ENCODE data around the gene RPA4.

The RPA4 gene

GRCh38 chrX:96906741-96907140 is 23.0 kb downstream of the RPA4 start:
- H3K27me3 ChIP-seq (ENCODE audit: control insufficient read depth, low read length): no peaks in the 10 kb centered on the region
- H3K4me3 ChIP-seq (ENCODE audit: low read length): no peak overlapping the region
- H3F3A ChIP-seq (ENCODE audit: control insufficient read depth, insufficient read depth): no peaks in the 10 kb centered on the region
- no peaks in the 10 kb centered on the region for H3K79me2 ChIP-seq (ENCODE audit: control insufficient read depth, low read length)
- no peaks in the 10 kb centered on the region for H3K9me3 ChIP-seq (ENCODE audit: control insufficient read depth, insufficient read depth, low read length)
- H3K36me3 ChIP-seq (ENCODE audit: control insufficient read depth, low read length): no peaks in the 10 kb centered on the region
- no peaks in the 10 kb centered on the region for H3K4me1 ChIP-seq (ENCODE audit: control insufficient read depth, low read length)
- no peaks in the 10 kb centered on the region for H4K20me1 ChIP-seq (ENCODE audit: control insufficient read depth, insufficient read depth, low read depth, low read length)
- no peaks in the 10 kb centered on the region for H3K9me2 ChIP-seq (replicated peaks; ENCODE audit: control insufficient read depth, low read length)
- no peak overlapping the region for H3K4me2 ChIP-seq (ENCODE audit: low read length)
- TF ChIP-seq EZH2phosphoT487 (IDR thresholded peaks at IDR 0.05; ENCODE audit: borderline replicate concordance, low read length) (no peak), CTCF (IDR thresholded peaks at IDR 0.05; ENCODE audit: low read depth, low read length, poor library complexity, severe bottlenecking) (no peak)
- no peak overlapping the region for H3K27ac ChIP-seq (ENCODE audit: low read depth, low read length)

DNA sequence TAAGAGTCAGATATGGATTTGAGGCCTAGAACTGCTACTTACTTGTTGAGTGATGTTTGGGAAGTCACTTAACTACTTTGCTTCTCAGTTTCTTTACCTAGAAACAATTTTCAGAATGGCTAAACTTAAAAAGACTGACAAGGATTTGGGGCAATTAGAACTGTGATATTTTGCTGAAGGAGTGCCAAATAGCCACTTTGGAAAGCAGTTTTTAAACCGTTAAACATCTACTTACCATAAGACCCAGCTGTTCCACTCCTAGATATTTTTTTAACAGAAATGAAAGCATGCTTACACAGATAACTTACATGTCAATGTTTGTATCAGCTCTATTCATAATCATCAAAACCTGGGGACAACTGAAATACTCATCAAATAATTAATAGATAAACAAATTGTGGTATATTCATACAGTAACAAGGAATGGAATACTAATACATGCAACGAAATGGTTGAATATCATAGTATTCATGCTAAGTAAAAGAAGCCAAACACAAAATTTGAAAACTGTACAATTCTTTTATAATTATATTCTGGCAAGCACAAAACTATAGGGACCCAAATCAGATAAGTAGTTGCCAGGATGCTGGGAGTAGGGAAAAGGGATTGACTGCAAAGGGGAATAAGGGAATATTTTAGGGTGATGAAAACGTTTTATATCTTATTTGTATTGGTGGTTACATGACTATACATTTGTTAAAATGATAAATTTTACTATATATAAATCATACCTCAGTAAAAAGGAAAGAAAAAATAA is 24.0 kb downstream of the RPA4 start:
- no peaks in the 10 kb centered on the region for H3K9me3 ChIP-seq (ENCODE audit: control insufficient read depth, insufficient read depth, low read length)
- no peaks in the 10 kb centered on the region for H4K20me1 ChIP-seq (ENCODE audit: control insufficient read depth, insufficient read depth, low read depth, low read length)
- H3K9me2 ChIP-seq (replicated peaks; ENCODE audit: control insufficient read depth, low read length): no peaks in the 10 kb centered on the region
- TF ChIP-seq EZH2phosphoT487 (IDR thresholded peaks at IDR 0.05; ENCODE audit: borderline replicate concordance, low read length): no peak
- H3K27me3 ChIP-seq (ENCODE audit: control insufficient read depth, low read length): no peaks in the 10 kb centered on the region
- H3K27ac ChIP-seq (ENCODE audit: low read depth, low read length): no peak overlapping the region
- no peaks in the 10 kb centered on the region for H3K79me2 ChIP-seq (ENCODE audit: control insufficient read depth, low read length)
- no peaks in the 10 kb centered on the region for H3K36me3 ChIP-seq (ENCODE audit: control insufficient read depth, low read length)
- no peaks in the 10 kb centered on the region for H3K4me1 ChIP-seq (ENCODE audit: control insufficient read depth, low read length)
- no peak overlapping the region for H3K4me2 ChIP-seq (ENCODE audit: low read length)
- no peak overlapping the region for H3K4me3 ChIP-seq (ENCODE audit: low read length)
- H3F3A ChIP-seq (ENCODE audit: control insufficient read depth, insufficient read depth): no peaks in the 10 kb centered on the region

DNA sequence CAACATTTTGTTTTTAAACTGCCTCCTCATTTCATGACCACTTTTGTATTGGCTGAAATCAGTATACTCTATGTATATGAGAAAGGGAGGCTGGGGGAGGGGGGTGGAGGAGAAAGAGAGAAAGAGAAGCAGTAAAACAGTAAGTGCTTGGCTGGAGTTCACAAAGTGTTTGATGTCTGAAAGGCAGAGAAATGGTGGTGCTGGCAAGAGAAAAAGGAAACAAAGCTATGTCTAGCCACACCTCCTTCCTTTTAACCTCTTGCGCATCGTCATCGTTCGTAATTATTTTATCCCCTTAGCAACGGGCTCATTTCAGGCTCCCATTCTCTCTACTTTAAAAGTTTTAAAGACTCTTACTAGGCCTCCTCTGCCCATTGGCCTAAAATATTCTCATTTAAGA is 25.6 kb downstream of the RPA4 start:
- no peaks in the 10 kb centered on the region for H4K20me1 ChIP-seq (ENCODE audit: control insufficient read depth, insufficient read depth, low read depth, low read length)
- TF ChIP-seq CTCF (IDR thresholded peaks at IDR 0.05; ENCODE audit: low read depth, low read length, poor library complexity, severe bottlenecking) (no peak), EZH2phosphoT487 (IDR thresholded peaks at IDR 0.05; ENCODE audit: borderline replicate concordance, low read length) (no peak)

DNA sequence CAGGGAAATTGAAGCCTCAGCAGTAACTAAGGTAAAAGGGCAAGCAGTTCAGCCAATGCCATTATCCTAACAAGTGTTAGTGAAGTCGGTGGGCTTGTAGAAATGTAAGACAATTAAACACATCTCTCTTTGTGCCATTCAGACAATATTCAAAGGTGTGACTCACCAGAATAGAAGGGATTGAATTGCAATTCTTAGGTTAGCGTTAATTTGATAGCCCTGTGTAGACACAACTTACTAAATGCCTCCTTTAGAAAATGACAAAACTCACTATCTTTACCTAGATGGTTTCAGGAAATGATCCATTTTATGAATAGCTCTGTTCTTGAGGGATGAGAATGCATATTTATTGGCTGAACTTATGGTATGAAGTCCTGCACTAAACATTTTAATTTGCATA is 35.2 kb downstream of the RPA4 start:
- Histone ChIP-seq H3K4me1 (ENCODE audit: control insufficient read depth, low read length) (no peaks in the 10 kb centered on the region), H3K36me3 (ENCODE audit: control insufficient read depth, low read length) (no peaks in the 10 kb centered on the region), H3K4me3 (ENCODE audit: low read length) (no peak overlapping the region), H3K9me2 (replicated peaks; ENCODE audit: control insufficient read depth, low read length) (no peaks in the 10 kb centered on the region), H3K27ac (ENCODE audit: low read depth, low read length) (no peak overlapping the region), H3K9me3 (ENCODE audit: control insufficient read depth, insufficient read depth, low read length) (no peaks in the 10 kb centered on the region), H4K20me1 (ENCODE audit: control insufficient read depth, insufficient read depth, low read depth, low read length) (no peaks in the 10 kb centered on the region), H3K79me2 (ENCODE audit: control insufficient read depth, low read length) (no peaks in the 10 kb centered on the region), H3K27me3 (ENCODE audit: control insufficient read depth, low read length) (no peaks in the 10 kb centered on the region), H3F3A (ENCODE audit: control insufficient read depth, insufficient read depth) (no peaks in the 10 kb centered on the region), H3K4me2 (ENCODE audit: low read length) (no peak overlapping the region)
- TF ChIP-seq CTCF (IDR thresholded peaks at IDR 0.05; ENCODE audit: low read depth, low read length, poor library complexity, severe bottlenecking): no peak
- no peak for TF ChIP-seq EZH2phosphoT487 (IDR thresholded peaks at IDR 0.05; ENCODE audit: borderline replicate concordance, low read length)

More for the DNA sequence above, 25.6 kb downstream of the RPA4 start:
- Histone ChIP-seq H3K4me2 (ENCODE audit: low read length) (no peak overlapping the region), H3F3A (ENCODE audit: control insufficient read depth, insufficient read depth) (no peaks in the 10 kb centered on the region), H3K4me3 (ENCODE audit: low read length) (no peak overlapping the region), H3K79me2 (ENCODE audit: control insufficient read depth, low read length) (no peaks in the 10 kb centered on the region), H3K9me3 (ENCODE audit: control insufficient read depth, insufficient read depth, low read length) (no peaks in the 10 kb centered on the region), H3K27ac (ENCODE audit: low read depth, low read length) (no peak overlapping the region), H3K9me2 (replicated peaks; ENCODE audit: control insufficient read depth, low read length) (no peaks in the 10 kb centered on the region), H3K36me3 (ENCODE audit: control insufficient read depth, low read length) (no peaks in the 10 kb centered on the region), H3K27me3 (ENCODE audit: control insufficient read depth, low read length) (no peaks in the 10 kb centered on the region), H3K4me1 (ENCODE audit: control insufficient read depth, low read length) (no peaks in the 10 kb centered on the region)

All from DOHH2 (cell line).